Stimulated activated CD8-positive, alpha-beta memory T cell treated with anti-CD3 and anti-CD28 coated beads, Interleukin-15, amount 100 ng/mL, for 1 hour (primary cell): ENCODE data around the gene PSMA5.
"Not testable (repeated sequence)": the region's sequence is repeated elsewhere in the genome, so short reads cannot be mapped to it uniquely, and the experiment has no call there.

Experiments
- DNase-seq: peaks from one replicate; pipeline ENCODE4 v3.0.0-alpha.2; 2020; ENCODE audit warnings: low read depth

The PSMA5 gene

DNA sequence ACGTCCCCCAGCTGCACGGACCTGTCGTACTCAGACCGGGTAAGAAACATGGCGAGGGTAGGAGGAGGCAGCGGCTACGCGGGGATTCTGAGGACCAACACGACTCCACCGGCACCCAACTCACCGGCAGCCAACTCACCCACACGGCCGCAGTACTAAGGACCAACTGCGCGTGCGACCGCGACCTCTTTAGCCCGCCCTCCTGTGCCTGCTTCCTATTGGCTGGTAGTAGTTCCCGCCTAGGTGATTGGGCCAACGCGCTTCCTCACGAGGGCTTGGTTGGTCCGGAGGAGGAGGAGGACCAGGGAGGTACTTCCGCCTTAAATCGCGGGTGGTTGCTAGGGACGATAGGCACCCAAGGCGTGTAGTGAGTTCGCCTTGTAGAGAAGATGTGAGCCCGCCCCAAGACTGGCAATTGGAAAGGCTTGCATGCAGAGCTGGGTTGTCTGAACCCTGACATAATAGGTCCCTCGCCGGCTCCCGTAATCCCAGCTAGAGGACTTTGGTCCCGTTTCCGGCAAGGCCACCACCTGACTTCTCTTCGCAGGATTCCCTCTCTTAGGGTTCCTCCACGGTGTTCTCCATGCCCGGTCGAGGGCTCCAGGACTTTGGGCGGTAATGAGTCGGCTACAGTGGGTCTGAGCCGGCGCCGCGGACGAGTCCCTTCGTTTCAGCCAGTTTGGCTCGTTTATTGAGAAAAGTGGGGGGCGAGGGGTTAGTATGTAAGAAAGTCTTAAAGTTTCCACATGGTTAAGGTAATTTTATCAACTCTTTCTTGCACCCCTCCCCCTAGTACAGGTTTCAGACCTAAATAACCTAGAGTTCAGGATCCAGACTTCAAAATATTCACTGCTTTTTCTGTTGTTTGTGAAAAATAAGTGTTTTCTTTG lies at the start of gene PSMA5:
Gene PSMA5 (minus strand): TSS at position 168 of the 890 bp plus-strand sequence. CDS start 118 bp downstream, at position 50.
- peak; percentile 85 for DNase-seq

DNA sequence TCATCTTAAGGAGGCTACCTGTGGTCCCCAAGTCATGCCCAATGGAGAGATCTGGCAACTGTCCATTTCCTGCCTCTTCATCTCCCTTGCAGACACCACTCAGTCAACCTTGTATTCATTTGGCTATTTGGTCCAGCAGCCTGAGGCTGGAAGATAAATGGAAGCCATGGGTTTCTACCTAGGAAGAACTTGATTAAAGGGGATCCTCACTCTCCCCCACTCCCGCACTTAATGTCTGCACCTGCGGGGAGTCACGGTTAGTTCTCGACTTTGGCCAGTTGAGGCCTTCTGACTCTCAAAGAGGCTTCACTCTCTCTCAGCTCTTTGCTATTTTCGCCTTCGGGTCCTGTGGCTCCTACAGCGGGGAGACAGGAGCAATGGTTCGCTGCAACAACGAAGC lies 49.0 kb upstream of the PSMA5 start:
- DNase-seq, result no peak

DNA sequence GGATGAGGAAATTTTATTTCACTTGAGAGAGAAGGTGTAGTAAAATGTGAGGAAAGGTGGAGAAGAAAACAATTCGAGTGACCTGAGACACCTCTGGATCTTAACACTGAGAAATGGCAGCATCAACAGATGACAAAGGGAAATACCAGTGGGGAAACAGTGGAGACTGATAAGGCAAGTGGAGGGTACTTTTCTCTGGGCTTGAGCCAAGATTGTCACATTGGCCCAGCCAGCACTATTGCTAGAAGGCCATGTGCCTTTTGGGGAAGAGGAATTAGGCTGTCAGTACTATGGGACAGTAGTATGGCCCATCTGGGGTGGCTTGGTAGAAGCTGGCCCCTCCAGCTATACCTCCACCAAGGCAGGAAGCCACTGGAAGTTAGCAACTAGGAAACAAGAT lies 48.4 kb upstream of the PSMA5 start:
- DNase-seq, result no peak

DNA sequence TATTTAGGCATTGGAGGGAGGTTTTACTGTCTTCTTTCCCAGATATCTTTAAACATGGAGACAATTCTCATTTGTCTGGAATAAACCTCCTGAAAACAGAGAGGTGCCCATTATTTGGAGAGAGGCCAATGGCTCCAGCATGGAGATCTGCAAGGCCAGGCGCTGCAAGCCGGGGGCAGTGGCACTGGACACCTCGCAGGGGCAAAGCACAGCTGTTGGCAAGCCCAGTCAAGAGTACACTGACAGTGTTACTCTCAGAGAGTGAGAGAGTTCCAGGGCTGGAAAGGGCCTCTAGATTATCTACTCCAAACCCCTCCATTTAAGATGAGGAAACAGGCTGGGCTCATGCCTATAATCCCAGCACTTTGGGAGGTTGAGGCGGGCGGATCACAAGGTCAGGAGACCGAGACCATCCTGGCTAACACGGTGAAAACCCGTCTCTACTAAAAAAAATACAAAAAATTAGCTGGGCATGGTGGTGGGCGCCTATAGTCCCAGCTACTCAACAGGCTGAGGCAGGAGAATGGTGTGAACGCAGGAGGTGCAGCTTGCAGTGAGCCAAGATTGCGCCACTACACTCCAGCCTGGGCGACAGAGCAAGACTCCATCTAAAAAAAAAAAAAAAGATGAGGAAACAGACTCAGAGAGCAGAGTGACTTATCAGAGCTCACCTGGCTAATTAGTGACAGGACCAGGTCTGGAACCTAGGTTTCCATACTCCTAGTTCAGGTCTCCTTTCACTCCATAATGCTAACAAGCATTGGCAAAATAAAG lies 47.2 kb upstream of the PSMA5 start:
- not testable (repeated sequence) for DNase-seq

DNA sequence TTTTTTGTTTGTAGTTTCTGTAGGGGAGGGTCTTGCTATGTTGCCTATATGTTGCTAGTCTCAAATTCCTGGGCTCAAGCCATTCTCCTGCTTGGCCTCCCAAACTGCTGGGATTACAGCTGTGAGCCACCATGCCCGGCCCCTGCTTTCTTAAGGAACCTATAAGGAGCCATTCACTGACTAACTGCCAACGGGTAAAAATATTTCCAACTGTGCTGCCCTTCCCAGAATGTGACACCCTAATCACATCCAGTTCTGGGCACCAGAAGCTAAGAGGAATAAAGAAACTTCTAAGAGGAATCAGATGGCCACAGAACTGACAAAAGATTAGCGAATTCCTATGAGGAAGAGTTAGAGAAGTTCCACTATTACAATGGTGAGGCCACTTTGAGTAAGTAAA lies 46.5 kb upstream of the PSMA5 start:
- no peak for DNase-seq

DNA sequence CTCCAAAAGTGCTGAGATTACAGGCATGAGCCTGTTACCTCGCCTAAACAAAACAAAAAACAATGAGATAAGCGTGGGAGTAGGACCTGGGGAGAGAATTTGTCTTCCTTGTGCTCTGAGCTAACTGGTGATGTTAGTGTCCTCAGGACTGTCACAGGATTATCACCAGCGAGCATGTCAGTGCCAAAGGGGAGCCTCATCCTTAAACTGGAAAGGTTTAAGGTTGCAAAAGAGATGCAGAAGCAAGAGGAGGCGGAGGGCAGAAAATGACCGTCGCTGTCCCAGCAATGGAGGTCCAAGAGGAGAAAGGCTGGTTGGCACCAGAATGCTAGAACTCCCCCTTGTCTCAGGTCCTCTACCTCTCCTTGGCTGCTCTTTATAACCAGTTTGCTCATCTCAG lies 44.0 kb upstream of the PSMA5 start:
- DNase-seq, result no peak

DNA sequence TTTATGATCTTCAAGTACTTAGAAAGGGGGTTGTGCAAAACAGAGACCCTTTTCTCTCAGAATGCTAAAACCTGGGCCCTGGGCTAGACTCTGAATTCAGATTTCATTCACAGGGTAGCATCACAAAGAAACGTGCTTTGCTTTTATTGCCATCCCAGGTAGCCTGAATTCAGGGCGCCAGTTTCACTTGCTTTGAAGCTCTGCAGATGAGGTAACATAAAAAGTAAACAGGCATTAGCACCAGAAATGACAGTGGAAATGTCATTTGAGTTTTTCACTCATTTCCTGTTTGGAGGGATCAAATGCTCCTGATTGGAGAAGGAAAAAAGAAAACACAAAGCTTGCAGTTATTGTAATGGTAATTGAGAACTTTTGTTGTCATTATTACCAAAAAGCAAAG lies 42.7 kb upstream of the PSMA5 start:
- DNase-seq, result no peak

DNA sequence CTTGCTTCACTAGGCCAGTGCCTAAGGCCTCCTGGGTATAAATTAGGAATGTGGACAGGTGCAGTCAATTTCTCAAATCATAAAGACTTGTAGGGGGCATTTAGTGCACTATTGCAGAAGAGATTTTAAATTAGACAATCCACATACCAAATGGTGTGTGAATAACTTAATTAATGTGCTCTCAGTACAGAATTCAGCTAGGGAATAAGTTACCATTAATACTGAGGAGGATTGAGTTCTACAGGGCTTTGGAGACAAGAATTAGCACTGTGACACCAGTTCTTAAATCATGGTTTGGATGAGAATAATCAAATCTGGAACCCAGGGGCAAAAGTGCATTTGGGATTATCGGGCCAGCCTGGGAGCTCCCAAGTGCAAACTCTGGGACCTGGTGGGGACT lies 41.8 kb upstream of the PSMA5 start:
- DNase-seq, result no peak

DNA sequence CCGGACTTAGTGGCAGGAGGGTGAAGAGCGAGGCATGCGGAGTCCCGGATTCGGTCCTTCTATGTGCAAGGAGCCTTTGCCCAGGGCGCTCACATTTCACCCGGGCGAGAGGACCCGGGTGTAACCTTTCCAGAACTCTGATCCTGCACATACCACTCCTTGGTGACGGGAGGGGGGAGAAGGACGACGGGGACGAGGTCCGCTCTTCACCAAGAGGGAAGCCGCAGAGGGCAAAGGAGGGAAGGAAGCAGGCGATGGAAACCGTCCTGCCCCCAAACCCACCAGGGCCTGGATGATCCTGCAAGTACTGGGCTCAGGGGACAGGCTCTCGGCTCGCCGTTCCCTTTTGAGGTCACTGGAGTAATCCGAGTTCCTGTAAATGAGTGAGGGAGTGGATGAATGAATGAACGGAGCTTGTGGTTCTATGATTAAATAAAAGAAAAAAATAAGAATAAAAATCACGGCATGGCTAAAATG lies 41.1 kb upstream of the PSMA5 start:
- no peak for DNase-seq

DNA sequence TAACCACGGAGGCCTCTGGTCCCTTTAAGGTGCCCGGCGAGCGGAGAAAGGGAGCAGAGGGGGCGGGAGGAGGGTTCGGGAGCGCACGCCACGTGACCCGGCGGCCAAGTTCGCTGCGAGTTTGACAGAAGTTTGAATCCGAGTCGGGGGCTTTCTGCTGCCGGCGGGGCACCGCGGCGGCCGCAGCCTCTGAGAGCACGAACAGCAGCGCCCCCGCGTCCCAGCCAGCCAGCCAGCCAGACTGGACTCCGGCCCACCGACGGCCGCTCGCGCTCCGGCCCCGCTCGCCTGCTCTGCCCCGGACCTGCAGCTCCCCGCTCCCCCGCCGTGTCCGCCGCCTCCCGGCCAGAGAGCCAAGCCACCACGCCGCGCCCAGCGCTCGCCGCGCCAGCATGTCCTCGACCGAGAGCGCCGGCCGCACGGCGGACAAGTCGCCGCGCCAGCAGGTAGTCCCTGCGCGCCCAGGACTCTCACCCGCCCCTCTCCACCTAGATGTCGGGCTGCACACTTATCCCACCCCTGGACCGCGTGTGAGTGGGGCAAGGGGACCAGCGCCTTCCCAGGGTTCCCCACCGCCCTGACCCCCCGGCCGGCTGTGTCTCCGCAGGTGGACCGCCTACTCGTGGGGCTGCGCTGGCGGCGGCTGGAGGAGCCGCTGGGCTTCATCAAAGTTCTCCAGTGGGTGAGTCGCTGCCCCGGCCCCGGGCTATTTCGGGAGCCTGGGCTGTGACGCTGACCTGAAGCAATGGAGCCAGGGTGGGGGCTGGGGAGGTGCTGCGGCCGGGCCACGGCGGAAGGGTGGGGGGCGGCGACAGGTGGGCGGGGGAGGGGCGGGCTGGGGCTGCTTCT lies 40.4 kb upstream of the PSMA5 start, which contains the start of gene SYPL2:
Gene SYPL2 (plus strand): TSS at position 95 of the 849 bp plus-strand sequence. CDS start 298 bp downstream, at position 393.
- no peak for DNase-seq

DNA sequence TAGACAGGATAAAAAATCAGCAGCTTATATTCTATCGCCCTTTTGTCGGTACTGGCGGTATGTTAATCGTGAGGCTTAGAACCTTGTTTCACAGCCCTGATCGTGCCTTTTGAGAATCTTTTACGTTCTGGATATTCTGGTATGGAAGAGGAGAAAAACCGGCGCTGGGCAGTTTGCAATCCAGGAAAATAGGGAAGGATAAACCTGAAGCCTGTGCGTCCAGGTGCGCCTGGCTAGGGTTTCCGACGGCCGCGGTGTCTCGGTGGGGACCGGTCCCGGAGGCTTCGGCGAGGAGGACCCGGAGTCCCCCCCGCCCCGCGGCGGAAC lies 39.8 kb upstream of the PSMA5 start:
- no peak for DNase-seq

DNA sequence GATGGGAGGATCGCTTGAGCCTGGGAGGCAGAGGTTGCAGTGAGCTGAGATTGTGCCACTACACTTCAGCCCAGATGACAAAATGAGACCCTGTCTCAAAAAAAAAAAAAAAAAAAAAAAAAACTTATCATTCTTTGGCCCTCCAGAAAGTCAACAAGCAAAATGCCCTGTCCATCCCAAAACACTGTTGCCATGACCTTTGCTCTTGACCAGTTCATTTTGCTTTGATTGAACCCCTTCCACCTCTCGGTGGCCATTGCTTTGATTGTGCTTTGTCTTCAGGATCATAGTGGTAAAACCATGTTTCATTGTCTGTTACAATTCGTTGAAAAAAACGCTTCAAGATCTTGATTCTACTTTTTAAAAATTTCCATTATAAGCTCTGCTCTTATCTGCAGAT lies 31.6 kb upstream of the PSMA5 start:
- DNase-seq, result no peak

DNA sequence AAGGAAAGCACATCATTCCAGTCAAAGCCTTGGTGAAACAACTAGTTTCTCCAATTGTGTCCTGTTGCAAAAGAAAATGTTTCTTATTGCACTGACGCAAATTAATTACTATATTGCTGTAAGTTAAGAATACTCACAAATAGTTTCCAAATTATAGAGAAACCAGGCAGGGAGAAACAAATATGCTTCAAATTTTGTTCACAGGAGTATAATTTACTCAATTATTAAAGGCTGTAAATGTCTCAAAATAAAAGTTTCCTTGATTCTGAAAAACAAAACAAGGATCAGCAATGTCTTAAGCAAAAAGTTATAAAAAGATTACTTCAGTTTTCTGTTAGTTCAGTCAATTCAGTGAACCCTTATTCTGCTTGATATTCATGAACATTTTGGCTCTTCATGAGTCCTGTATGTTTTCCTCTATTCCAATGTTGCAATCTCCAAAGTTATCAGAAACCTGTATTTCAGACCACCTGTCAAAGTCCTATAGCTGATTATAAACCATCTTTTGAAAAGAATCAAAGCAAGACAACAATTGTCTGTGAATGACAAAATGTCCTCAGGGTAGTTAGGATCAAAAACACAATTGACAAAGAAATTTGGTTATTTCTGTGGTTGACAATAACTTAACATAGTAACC lies 28.4 kb upstream of the PSMA5 start:
- no peak for DNase-seq

DNA sequence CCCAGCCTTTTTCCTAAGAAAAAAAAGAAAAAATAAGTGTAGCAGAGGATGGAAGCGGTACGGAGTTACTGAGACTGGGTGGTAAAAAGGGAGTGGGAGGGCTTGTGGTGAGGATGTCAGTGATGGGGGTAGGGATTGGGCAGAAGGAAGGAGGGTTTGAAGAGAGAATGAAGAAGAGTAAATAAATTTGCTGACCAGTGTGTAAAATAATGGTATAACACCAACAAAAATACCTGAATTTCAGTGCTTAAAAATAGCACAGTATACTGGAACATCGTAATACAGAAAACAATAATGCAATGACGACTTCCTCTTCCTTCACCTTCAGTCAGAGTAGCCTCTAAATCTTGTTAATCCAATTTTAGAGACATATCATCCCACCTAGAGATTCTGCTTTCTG lies 21.3 kb upstream of the PSMA5 start:
- DNase-seq, result no peak

DNA sequence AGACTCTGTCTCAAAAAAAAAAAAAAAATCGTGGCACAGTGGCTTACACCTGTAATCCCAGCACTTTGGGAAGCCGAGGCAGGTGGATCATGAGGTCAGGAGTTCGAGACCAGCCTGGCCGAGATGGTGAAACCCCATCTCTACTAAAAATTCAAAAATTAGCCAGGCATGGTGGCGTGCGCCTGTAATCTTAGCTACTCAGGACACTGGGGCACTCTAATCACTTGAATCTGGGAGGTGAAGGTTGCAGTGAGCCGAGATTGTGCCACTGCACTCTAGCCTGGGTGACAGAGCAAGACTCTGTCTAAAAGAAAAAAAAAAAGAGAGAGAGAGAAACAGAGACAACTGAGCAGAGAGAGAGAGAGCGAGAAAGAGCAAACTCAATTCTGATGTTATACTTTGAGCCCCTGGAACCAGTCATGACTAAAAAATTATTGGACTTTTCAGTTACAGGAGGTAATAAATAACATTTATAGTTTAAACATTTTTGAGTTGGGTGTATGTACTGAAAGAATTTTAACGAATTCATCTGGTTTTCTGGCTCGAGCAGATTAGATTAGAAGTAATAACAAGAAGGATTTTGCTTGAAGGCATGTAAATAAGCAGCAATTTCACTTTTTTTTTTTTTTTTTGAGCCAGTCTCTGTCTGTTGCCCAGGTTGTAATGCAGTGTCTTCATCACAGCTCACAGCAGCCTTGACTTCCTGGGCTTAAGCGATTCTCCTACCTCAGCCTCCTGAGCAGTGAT lies 19.9 kb upstream of the PSMA5 start:
- DNase-seq, result not testable (repeated sequence)

DNA sequence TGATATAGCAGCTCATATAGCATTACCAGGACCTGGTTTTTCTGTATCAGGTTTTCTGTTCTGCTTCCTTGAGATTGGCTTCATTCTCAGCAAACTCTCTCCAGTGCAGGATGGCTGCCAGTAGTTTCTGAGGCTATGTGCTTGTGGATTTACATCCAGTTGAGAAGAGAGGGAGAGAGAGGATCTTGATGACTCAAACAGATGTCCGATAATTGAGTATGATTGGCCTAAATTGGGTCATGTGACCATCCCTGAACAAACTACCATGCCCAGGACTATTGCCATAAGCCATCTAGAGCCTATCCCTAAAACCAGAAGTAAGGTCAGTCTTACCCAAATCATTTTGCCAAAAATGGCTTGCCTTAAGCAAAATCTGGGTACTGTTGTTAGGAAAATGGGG lies 18.1 kb upstream of the PSMA5 start:
- no peak for DNase-seq

DNA sequence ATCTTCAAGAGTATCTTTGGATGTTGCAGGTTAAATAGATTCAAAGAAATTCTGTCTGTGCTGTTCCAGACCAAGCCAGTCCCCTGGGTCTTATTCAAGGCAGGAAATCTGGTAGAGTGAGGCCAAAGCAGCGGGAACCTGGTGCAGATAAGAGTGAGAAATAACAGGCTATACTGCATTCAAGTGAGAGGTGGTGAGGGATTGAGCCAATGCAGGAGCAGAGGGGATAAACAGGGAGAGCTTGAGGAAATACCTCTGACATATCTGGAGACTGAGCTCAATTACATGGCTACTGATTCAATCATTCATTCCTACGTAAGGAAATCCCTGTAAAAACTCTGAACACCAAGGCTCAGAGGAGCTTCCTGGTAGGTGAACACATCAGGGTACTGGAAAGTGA lies 17.2 kb upstream of the PSMA5 start:
- no peak for DNase-seq

DNA sequence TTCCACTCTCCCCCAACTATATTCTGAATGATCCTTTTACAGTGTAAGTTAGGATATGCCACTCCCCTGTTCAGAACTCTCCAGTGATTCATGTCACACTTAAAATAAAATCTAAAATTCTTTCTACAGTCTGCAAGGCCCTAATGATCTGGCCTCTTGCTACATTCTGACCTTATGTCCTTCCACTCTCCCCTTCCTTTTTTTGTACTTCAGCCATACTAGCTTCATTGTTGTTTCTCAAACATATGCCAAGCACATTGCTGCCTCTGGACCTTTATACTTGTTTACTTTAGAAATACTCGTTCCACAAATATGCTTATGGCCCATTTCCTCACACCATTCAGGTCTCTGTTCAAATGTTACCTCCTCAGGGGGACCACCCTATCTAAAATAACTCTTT lies 14.8 kb upstream of the PSMA5 start:
- no peak for DNase-seq

DNA sequence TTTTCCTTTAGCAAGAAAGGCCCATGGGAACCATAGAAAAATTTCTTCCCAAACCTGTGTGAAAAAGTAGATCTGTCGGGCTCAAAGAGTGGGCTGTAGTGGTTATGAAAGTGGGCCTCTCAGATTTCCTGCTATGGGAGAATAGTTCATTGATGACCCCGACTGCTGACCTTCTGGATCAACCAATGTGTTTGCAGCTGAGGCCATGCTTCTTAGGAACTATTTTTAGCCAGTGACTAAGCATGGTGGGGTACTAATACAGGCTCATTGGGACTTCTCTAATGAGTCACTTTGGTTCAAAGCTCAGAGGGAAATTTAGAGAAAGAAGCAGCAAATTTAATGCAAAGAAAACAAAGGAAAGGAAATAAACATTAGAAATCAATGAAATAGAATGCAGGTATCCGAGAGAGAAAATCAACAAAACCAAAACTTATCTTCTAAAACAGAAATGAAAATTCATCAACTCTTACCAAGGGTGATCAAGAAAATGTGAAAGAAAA lies 12.6 kb upstream of the PSMA5 start:
- no peak for DNase-seq

DNA sequence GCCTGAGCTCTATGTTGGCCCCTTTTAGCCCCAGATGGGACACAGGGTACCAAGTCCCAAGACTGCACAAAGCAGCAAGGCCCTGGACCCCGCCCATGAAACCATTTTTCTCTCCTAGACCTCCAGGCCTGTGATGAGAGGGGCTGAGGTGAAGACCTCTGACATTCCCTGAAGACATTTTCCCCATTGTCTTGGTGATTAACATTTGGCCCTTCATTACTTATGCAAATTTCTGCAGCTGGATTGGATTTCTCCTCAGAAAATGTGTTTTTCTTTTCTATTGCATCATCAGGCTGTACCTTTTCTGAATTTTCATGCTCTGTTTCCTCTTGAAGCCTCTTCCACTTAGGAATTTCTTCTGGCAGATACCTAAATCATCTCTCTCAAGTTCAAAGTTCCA lies 8.2 kb upstream of the PSMA5 start:
- DNase-seq, result no peak

DNA sequence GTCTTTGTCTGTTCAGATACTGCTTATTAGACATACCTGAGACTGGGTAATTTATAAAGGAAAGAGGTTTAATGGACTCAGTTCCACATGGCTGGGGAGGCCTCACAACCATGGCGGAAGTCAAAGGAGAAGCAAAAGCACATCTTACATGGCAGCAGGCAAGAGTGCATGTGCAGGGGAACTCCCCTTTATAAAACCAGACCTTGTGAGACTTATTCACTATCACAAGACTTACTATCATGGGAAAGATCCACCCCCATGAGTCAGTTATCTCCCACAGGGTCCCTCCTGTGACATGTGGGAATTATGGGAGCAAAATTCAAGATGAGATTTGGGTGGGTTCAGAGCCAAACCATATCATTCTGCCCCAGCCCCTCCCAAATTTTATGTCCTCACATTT lies 7.1 kb upstream of the PSMA5 start:
- DNase-seq, result no peak
